Fibroblast of upper back skin (primary cell): ENCODE results near the gene NLRX1.
A peak's percentile ranks its signal among the peaks of the same experiment; 100 is the strongest.
"Not testable (repeated sequence)": the region's sequence is repeated elsewhere in the genome, so short reads cannot be mapped to it uniquely, and the experiment has no call there.

ENCODE experiments used
- DNase-seq: peaks from one replicate; pipeline ENCODE4 v3.0.0-alpha.2; 2013

The NLRX1 gene, protein sequence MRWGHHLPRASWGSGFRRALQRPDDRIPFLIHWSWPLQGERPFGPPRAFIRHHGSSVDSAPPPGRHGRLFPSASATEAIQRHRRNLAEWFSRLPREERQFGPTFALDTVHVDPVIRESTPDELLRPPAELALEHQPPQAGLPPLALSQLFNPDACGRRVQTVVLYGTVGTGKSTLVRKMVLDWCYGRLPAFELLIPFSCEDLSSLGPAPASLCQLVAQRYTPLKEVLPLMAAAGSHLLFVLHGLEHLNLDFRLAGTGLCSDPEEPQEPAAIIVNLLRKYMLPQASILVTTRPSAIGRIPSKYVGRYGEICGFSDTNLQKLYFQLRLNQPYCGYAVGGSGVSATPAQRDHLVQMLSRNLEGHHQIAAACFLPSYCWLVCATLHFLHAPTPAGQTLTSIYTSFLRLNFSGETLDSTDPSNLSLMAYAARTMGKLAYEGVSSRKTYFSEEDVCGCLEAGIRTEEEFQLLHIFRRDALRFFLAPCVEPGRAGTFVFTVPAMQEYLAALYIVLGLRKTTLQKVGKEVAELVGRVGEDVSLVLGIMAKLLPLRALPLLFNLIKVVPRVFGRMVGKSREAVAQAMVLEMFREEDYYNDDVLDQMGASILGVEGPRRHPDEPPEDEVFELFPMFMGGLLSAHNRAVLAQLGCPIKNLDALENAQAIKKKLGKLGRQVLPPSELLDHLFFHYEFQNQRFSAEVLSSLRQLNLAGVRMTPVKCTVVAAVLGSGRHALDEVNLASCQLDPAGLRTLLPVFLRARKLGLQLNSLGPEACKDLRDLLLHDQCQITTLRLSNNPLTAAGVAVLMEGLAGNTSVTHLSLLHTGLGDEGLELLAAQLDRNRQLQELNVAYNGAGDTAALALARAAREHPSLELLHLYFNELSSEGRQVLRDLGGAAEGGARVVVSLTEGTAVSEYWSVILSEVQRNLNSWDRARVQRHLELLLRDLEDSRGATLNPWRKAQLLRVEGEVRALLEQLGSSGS

DNA sequence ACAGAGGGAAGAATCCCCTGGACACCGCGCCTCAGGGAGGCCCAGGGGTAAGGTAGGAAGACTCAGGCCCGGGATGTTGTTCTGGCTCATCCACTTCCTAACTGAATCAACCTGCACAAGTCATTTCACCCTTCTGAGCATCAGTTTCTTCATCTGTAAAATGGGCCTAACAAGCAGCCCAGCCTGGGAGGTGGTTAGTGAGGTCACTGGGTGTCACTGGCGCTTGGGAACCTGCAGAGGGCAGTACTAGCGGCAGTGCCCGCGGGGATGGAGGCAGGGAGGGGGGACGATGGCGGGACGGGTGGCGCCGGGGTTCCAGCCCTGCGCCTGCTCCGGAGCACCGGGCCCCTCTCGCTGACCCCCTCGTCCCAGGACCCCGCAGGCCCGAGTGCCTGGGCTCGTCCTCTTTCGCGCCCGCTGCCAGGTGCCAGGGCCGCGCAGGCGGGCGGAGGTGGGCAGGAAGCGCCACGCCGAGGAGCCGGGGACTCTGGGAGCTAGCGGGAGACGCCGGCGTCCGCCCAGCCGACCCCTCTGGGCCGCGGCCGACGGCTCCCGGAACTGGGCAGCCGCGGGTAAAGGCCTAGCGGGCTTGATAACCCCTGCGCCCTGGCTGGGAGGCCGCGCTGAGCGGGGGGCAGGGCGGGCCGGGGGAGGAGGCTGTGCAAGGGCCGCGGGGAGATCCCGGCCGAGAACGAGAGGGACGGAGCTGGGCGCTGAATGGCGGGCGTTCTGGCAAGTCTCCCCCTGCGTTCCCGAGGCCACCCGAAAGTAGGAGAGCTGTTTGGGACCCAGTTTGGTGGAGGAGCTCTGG, at the start of gene NLRX1:
TSS of gene NLRX1 (plus strand) at position 255 of the 811 bp plus-strand sequence. CDS start 2,679 bp downstream, outside the sequence.
- DNase-seq, result peak; percentile 82

DNA sequence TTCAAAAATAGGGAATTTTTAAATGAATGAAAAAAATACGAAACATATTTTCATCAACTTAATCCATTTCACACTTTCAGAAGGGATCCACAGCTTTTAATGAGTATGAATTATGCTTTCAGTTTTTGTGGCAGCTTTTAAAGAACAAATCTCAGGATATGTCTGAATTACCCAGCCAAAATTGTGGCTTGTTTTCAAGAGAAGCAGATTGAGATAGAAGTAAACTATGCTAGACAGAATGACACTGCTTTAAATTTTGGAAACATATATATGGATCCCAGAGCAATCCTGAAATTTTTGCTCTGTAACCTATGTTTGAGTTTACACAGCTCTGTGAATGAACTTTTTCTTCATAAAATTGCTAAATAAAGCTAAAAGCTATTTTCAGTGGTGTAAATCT, 49.6 kb upstream of the NLRX1 start:
- DNase-seq, result no peak

DNA sequence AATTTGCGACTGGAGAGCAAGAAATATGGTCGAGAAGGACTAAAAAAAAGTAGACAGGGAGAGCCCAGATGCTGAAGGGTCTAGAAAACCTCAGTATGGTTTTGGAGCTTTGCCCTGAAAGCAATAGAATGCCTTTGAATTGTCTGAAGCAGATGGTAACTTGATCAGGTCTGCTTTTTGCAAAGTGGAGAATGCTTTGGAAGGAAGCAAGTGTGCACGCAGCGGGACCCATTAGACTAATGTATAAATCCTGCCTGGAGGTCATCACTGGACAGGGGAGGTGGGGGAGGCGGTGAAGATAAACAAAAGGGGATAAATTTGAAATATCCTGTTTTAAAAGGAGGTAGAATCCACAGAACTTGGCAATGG, 47.9 kb upstream of the NLRX1 start:
- peak; percentile 84 for DNase-seq

DNA sequence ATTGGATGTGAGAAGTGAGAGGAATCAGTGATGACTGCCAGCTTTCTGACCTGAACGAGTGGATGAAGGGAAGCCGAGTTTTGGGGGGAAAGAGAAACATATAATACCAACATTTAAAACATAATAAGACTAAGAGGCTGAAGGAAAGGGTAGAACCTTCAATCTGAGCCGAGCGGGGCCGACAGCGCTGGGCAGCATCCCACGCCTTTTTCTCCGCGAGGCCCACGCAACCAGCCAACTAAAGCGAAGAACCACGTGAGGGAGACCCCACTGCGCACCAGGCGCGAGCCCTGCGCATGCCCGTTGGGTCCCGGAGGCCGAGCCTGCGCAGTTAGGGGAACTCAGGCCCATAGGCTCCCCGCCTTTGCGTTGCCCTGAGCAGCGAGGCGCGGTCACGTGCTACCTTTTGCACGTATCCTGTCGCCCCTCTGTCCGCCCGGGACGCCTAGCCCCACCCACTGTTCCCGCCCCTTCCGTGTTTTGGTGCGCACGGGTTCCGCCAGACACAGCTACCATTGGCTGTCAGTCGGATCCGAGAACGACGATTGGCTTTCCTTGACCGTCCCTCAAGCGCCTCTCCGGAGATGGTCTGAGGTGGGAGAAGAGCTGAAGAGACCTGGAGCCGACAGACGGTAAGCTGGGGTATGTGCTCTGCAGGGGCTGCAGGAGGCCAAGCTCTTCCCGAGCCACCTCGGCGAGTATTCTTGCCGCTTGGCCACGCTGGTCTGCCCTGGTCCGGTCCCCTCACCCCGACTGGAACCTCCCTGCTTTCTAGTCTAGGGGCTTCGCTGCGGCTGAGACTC, 47.3 kb upstream of the NLRX1 start, which contains the start of gene HINFP:
TSS of gene HINFP (plus strand) at position 573 of the 803 bp plus-strand sequence. CDS start 5,365 bp downstream, outside the sequence.
- peak; percentile 99 for DNase-seq

DNA sequence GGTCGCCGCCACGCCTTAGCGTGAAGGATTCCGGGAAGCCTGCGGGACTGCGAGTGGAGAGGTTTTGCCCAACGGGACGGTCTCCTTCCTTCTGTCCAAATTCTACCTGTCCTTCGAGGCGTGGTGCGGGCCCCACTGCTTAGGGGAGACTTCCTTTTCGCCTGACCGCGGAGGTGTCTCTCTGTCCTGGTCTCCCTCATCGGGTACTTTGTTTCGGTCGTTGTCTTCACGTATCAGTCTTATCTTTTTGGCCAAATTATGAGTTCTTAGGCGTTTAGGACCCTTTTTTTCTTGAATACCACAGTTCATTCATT, 46.8 kb upstream of the NLRX1 start:
- no peak for DNase-seq

DNA sequence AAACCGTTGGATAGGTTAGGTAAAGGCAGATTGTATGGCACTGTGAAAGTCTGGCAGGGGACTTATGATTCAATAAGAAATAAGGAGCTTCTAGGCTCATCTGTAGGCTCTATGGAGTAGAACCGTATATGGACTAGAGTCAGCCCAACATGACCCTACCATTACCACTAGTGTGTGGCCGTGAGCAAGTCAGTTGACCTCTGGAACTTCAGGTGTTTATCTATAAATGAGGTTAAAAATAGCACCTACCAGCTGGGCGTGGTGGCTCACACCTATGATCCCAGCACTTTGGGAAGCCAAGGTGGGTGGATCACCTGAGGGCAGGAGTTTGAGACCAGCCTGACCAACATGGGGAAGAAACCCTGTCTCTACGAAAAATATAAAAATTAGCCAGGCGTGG, 42.7 kb upstream of the NLRX1 start:
- no peak for DNase-seq

DNA sequence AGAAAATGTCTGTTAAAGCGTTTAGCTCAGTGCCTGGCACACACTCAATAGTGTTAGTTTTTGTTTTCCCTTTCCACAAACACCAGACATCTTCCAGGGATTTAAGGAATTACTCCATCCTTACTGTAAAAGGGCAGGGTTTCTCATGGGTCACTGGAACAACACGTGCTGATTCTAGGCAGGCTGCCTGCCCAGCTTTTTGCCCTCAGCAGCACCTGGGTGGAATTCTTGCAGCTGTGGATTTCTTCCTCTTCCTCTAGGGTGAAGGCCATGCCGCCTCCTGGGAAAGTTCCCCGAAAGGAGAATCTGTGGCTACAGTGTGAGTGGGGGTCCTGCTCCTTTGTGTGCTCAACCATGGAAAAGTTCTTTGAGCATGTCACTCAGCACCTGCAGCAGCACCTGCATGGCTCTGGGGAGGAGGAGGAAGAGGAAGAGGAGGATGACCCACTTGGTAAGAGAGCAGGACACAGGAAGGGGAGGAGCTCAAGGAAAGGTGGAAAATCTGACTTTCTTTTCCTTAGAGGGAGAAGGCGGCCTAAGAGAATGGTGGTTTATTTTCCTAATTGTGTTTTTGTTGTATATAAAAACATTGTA, 41.8 kb upstream of the NLRX1 start:
- no peak for DNase-seq

DNA sequence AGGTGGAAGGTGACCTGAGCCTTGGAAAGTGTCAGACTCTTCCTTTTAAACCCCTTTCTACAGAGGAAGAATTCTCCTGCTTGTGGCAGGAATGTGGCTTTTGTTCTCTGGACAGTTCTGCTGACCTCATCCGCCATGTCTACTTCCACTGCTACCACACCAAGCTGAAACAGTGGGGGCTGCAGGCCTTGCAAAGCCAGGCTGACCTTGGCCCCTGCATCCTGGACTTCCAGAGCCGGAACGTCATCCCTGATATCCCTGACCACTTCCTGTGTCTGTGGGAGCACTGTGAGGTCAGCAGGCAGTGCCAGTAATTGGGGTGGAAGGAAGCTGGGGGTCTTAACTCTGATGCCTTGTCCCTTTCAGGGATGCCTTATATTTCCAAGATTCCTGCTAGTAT, 37.9 kb upstream of the NLRX1 start:
- DNase-seq, result no peak

DNA sequence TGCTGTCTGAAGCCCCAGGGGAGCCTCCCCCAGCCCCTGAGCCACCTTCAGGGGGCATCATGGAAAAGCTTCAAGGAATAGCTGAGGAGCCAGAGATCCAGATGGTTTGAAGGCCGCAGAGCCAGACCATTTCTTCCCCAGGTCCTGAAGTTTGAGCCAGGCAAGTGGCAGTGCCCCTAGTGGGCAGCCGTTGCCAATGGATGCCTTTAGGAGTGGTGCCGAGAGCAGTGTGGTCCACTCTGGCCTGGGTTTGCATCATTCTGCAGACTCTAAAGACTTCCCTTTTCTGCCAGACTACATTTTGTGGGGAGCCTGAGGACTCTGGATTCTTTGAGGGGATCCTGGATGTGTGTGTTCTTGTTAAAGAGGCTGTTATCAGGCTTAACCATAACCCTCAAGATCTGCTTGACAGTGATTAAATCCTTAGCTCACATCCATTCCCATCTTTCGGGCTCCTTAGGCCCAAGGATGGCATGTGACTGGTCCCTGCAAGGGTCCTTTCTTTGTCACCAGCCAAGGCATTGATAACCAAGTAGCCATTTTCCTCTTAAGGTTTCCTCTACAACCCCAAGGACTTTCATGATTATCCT, 34.0 kb upstream of the NLRX1 start:
- no peak for DNase-seq

DNA sequence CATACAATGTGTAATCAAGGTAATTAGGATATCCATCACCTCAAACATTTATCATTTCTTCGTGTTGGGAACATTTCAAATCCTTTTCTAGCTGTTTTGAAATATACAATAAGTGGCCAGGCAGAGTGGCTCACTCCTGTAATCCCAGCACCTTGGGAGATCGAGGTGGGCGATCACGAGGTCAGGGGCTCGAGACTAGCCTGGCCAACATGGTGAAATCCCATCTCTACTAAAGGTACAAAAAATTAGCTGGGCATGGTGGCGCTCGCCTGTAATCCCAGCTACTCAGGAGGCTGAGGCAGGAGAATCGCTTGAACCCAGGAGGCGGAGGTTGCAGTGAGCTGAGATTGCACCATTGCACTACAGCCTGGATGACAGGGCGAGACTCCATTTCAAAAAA, 29.2 kb upstream of the NLRX1 start:
- not testable (repeated sequence) for DNase-seq

DNA sequence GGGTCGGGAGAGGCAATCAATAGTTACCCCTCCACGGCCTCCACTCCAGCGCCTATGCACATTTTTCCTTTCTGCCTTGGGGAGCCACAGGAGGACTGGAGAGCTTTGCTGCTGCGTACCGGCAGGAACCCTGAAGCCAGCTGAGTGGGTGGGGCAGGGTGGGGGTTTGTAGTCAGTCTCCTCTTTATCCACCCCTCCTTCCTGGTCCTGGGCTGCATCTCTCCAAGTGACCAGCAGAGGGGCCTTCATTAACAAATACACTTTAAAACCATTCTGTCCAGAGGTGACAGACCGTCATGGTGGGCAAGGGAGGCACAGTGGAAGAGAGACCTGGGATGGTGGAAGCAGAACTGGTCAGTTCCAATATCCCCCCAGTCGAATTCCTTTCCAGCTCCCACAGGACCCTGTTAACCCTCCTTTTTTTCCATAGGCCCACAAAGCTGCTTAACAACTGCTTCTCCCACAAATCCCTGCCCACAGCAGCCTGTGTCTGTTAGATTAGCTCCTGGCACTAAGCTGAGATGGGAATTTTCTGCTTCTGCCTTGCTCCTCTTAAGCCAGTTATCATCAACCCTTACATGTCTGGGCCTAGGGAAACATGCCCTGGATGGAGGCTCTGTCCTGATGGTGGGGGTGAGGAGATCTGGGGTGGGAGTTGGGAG, 23.6 kb upstream of the NLRX1 start:
- peak; percentile 63 for DNase-seq

DNA sequence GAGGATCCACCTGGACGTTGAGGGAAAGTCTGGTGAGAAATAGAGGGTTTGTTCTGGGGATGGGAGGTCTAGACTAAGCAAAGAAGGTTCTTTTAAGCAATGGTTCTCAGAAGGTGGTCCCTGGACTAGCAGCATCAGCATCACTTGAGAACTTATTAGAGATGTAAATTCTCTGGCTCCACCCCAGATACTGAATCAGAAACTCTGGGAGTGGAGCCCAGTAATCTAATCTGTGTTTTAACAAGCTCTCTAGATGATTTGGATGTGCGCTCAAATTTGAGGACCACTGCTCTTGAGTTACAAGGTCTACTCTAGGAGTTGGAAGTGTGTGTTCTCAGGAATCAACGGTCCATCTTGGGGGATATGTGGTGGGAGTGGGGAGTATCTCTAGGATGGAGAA, 23.0 kb upstream of the NLRX1 start:
- no peak for DNase-seq

DNA sequence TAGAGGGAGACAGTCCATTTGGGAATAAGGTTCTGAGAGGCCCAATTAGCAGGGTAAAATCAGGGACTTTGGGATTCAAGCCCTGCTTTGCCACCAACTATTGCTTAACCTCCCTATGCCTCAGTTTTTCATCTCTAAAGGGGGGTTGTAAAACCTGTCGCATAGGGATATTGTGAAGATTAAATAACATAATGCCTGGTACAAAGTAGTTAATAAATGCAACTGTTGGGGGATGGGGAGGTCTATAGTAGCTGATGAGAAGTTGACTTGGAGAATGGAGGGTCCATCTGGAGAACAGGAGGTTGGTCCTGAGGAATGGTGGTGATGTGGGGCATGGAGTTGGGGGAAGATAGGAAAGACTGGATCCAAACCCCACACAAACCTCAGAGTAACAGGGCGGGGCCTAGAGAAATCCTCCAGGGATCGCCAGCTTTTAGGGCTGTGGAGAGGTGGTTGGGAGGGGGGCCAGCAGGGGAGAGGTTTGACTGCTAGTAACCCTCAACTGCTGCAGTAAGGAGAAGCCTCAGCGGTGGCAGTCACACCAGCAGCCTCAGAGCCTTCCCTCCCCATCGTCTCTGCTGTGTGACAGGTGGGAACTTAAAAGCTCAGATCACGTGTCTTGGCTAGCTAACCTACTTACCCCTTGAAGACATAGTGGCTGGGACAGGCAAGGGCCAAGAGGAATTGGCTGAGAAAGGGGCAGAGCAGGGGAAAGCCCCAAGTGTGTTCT, 20.8 kb upstream of the NLRX1 start:
- DNase-seq, result no peak

DNA sequence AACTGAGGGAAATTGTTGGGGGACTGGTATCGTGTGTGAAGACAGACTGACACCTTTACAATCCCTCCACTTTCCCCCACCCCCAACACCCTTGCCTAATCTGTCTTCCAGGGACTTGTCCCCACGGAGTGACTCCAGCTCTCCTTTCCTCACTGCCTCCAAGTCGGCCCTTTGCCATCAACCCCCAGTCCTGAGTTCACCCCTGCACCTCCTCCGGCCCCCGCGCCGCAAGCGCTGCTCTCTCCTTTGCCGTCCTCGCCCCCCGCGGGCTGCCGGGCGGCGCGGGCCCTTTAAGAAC, 19.9 kb upstream of the NLRX1 start:
- no peak for DNase-seq

DNA sequence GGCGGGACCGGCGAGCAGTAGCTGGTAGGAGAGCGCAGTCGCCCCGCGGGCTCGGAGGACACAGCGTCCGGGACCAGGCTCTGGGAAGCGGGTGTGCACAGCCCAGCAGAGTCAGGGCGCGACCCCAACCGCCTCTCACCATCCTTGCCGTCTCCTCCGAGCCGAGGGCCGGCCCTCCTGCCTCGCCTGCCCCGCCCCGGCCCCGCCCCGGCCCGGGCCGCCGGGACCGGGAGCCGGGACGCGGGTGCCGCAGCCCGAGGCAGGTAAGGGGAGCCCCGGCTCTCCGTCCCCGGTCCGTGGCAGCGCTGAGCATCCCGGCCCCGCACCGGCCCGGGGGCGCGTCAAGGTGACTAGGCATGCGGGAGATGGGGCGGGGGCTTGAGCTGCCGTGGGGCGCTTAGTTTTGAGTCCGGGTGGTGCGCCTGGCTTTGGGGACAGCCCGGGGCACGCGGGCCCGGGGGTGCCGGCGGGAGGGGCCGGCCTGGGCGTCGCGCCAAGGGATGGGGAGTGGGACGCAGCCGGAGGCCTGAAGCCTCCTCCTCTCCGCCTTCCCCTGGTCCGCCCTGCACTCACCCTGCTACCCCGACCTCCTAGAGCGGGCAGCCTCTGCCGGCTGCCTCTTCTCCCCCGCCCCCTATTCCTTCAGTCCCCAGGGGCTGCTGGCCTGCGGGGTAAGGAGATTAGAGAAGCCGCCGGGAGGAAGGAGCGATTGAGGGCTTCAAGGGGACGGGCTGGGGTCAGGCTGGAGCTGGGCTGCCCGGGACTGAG, 19.3 kb upstream of the NLRX1 start, which contains the start of gene ABCG4:
TSS of gene ABCG4 (plus strand) at position 35 of the 768 bp plus-strand sequence. CDS start 914 bp downstream, outside the sequence.
- DNase-seq, result no peak

DNA sequence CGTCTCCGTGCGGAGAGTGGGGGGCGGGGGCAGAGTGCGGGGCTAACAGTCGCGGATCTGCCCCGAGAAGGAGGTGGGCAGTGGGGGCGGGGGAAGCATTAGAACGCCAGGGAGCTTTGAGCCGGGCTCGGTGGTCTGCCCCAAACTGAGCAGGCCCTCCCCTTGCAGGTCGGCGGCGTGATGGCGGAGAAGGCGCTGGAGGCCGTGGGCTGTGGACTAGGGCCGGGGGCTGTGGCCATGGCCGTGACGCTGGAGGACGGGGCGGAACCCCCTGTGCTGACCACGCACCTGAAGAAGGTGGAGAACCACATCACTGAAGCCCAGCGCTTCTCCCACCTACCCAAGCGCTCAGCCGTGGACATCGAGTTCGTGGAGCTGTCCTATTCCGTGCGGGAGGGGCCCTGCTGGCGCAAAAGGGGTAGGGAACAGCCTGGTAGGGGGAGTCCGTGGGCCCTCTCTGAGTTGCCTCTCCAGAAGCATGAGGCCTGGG, 18.7 kb upstream of the NLRX1 start:
- DNase-seq, result no peak

DNA sequence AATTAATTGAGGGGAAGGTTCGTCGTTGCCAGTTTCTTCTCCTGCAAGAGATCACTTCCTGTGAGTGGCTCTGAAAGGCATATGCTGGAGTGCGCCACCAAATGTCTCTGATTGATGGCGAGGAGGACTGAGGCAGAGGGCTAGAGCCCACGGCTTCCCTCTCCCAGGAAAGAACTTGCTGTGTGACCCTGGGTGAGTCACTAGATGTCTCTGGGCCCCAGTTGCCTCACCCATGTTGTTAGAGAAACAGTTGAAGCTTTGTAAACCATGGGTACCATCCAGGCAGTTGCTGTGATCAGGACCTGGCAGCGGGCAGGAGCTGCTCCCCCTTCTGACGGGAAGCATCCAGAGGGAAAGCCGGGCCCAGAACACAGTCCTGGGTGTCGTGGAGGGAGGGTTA, 16.5 kb upstream of the NLRX1 start:
- no peak for DNase-seq

DNA sequence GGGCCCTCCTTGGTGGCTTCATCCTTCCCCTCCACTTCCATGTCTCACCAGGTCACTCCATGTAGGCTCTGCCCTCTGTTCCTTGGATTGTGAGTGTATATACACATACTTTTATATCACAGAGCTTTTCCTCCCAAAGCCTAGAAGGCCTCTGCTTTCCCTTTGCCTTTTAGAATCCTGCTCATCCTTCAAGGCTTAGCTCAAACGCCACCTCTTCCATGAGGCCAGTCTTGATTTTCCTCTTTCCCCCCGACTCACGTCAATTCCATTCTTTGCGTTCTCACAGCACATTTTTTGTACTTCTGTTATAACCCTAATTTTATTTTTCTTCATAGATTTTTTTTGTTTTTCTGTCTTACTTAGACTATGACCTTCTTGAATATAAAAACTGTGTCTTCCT, 15.9 kb upstream of the NLRX1 start:
- no peak for DNase-seq
